Neutrophil (primary cell): ENCODE measurements around the gene KREMEN1.
"Not testable (repeated sequence)": the region's sequence is repeated elsewhere in the genome, so short reads cannot be mapped to it uniquely, and the experiment has no call there.

Experiments used
- H3K27ac ChIP-seq: fragments of 200-600 bp; sonication (generic); 2 replicates; pipeline ENCODE4 v1.5.1; 2016; ENCODE audit warnings: mild to moderate bottlenecking, moderate library complexity
- H3K27me3 ChIP-seq: fragments of 200-600 bp; sonication (generic); 2 replicates; pipeline ENCODE4 v1.6.0; 2016; ENCODE audit warnings: mild to moderate bottlenecking
- H3K36me3 ChIP-seq: fragments of 200-600 bp; sonication (generic); 2 replicates; pipeline ENCODE4 v1.5.1; 2017
- H3K4me1 ChIP-seq, 2 experiments: fragments of 200-600 bp in 1 of 2; sonication (generic) in 1 of 2; 1 replicate in 1 of 2; 2 replicates in 1 of 2; pipeline versions ENCODE4 v1.5.1 to v1.6.1; 2013 to 2016; ENCODE audit warnings: low read depth in 1 of 2, low read length in 1 of 2, mild to moderate bottlenecking in 1 of 2, moderate library complexity in 1 of 2; ENCODE audit not compliant: control insufficient read depth in 1 of 2, insufficient read depth in 1 of 2
- H3K4me3 ChIP-seq, 2 experiments: fragments of 200-600 bp in 1 of 2; sonication (generic) in 1 of 2; 1 replicate in 1 of 2; 2 replicates in 1 of 2; pipeline ENCODE4 v1.5.1; 2013 to 2016; ENCODE audit warnings: low read depth in 1 of 2, low read length in 1 of 2, mild to moderate bottlenecking in 1 of 2, moderate library complexity in 1 of 2
- H3K9me3 ChIP-seq: fragments of 200-600 bp; sonication (generic); 2 replicates; pipeline ENCODE4 v1.5.1; 2016
- CTCF ChIP-seq: fragments of 200-600 bp; sonication (generic); IDR thresholded peaks from 2 replicates; pipeline ENCODE4 v1.5.1; 2016; ENCODE audit warnings: antibody characterized with exemption

Gene KREMEN1

GRCh38 chr22:29082826-29083545, 10.2 kb downstream of the KREMEN1 start:
- Histone ChIP-seq H3K4me1 (peaks cover 16 to 18% of the 10 kb centered on the region in 2 experiments), H3K36me3 (no peaks in the 10 kb centered on the region)

GRCh38 chr22:29083576-29083932, 10.7 kb downstream of the KREMEN1 start:
- H3K36me3 ChIP-seq, H3K4me3 ChIP-seq, H3K9me3 ChIP-seq: not testable (repeated sequence)
- peaks cover 41% of the 10 kb centered on the region for H3K27me3 ChIP-seq
- peak overlapping the region; percentile 65 for H3K27ac ChIP-seq
- peaks cover 16 to 18% of the 10 kb centered on the region in 2 experiments for H3K4me1 ChIP-seq

More at GRCh38 chr22:29082826-29083545, 10.2 kb downstream of the KREMEN1 start:
- Histone ChIP-seq H3K27ac (peak overlapping the region; percentile 65), H3K27me3 (peaks cover 42% of the 10 kb centered on the region), H3K9me3 (no peaks in the 10 kb centered on the region), H3K4me3 (no peak overlapping the region)
- TF ChIP-seq CTCF = no peak

GRCh38 chr22:29083933-29084591, 11.2 kb downstream of the KREMEN1 start:
- H3K27ac ChIP-seq = peak overlapping the region; percentile 65

GRCh38 chr22:29087012-29087411, 14.2 kb downstream of the KREMEN1 start:
- Histone ChIP-seq H3K36me3 (no peaks in the 10 kb centered on the region), H3K4me3 (no peak overlapping the region), H3K27me3 (peaks cover 28% of the 10 kb centered on the region), H3K27ac (no peak overlapping the region), H3K9me3 (no peaks in the 10 kb centered on the region), H3K4me1 (peaks cover 18% of the 10 kb centered on the region in 2 experiments)
- no peak for TF ChIP-seq CTCF

More at GRCh38 chr22:29083933-29084591, 11.2 kb downstream of the KREMEN1 start:
- Histone ChIP-seq H3K4me1 (peaks cover 16 to 18% of the 10 kb centered on the region in 2 experiments), H3K9me3 (no peaks in the 10 kb centered on the region), H3K4me3 (no peak overlapping the region), H3K36me3 (no peaks in the 10 kb centered on the region), H3K27me3 (peaks cover 38% of the 10 kb centered on the region)
- TF ChIP-seq CTCF = no peak

- Histone ChIP-seq H3K4me3 (no peak overlapping the region), H3K4me1 (peaks cover 8 to 13% of the 10 kb centered on the region in 2 experiments), H3K27ac (no peak overlapping the region), H3K36me3 (no peaks in the 10 kb centered on the region), H3K9me3 (no peaks in the 10 kb centered on the region), H3K27me3 (peaks cover 36% of the 10 kb centered on the region)
- TF ChIP-seq CTCF = no peak
Measured at GRCh38 chr22:29088809-29089208, 16.0 kb downstream of the KREMEN1 start.

GRCh38 chr22:29089507-29089906, 16.7 kb downstream of the KREMEN1 start:
- no peaks in the 10 kb centered on the region for H3K36me3 ChIP-seq
- no peak overlapping the region for H3K4me3 ChIP-seq
- no peak overlapping the region for H3K27ac ChIP-seq
- H3K4me1 ChIP-seq = peaks cover 1 to 6% of the 10 kb centered on the region in 2 experiments
- H3K9me3 ChIP-seq = no peaks in the 10 kb centered on the region
- peaks cover 40% of the 10 kb centered on the region for H3K27me3 ChIP-seq
- no peak for TF ChIP-seq CTCF
